Measurements from ENCODE around the gene ASMT.

GRCh38 chrX:1602299-1602698 lies 12.6 kb upstream of the ASMT start:
- TF ChIP-seq POLR2A (IDR thresholded peaks at IDR 0.05) (no peak), POLR2AphosphoS5 (IDR thresholded peaks at IDR 0.05) (no peak), CTCF (IDR thresholded peaks at IDR 0.05) (no peak)

Measured in transverse colon (tissue), 4 donors.